Superior temporal gyrus (tissue), 1 donor: ENCODE data around the gene APRT.
"Not testable (repeated sequence)": the region's sequence is repeated elsewhere in the genome, so short reads cannot be mapped to it uniquely, and the experiment has no call there.

Experiments used
- DNase-seq: peaks from one replicate; pipeline ENCODE4 v3.0.0-alpha.2; 2016; ENCODE audit errors: extremely low spot score

The APRT gene

GRCh38 chr16:88842308-88842756, 30.6 kb upstream of the APRT start:
- no peak for DNase-seq

GRCh38 chr16:88841521-88842307, 30.0 kb upstream of the APRT start:
- no peak for DNase-seq

GRCh38 chr16:88840600-88841215, 29.0 kb upstream of the APRT start:
- no peak for DNase-seq

DNA sequence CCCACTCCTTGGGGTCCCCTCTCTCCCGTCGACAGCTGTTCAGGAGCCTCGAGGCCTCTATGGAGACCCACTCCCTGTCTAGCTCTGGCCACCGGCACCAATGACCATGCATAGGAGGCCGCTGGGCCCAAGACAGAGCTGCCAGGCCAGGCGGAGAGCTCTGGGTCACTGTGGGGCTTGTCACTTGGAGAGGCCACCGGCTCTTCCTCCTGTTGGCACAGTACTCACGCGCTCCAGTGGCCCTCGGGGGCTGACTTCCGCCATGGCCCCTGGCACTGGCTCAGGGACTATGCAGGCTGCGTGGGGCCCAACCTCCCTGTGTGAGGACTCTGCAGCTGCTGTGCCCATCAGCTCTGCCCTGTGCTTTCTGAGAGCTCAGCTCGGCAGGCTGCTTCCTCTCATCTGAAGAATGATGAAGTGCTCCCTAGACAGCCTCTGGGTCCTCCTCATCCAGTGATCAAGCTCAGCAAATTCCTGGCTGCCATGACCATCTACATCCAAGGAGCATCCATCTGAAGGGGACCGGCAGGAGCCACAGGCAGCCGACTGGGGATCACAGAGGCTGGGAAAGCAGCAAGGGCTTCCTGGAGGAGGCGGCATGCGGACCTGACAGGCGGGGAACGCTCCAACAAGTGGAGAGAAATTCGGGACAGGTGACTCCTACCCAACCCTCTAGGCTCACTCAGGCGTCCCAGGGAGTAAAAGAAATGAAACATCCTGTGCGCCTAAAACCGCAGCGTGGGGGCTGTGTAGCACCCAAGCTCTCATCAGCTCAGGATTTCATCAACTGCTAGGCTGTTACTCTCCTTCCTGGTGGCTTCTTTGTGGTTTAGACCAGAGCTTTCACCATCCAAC, 28.2 kb upstream of the APRT start:
- no peak for DNase-seq

DNA sequence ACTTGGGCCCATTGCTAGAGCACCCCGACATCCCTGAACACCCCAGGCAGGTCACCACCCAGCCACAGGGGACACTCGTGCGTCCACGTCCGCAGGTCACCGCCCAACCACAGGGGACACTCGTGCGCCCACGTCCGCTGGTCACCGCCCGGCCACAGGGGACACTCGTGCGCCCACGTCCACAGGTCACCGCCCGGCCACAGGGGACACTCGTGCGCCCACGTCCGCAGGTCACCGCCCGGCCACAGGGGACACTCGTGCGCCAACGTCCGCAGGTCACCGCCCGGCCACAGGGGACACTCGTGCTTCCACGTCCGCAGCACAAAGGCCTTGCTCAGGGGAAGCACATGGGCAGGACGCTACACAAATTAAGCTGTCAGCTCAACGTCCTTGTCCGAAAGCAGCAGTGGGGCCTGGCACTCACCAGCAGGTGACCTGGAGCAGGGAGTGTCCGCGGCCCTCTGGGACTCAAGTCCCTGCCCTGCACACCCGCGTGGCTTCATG, 27.4 kb upstream of the APRT start:
- DNase-seq: no peak

DNA sequence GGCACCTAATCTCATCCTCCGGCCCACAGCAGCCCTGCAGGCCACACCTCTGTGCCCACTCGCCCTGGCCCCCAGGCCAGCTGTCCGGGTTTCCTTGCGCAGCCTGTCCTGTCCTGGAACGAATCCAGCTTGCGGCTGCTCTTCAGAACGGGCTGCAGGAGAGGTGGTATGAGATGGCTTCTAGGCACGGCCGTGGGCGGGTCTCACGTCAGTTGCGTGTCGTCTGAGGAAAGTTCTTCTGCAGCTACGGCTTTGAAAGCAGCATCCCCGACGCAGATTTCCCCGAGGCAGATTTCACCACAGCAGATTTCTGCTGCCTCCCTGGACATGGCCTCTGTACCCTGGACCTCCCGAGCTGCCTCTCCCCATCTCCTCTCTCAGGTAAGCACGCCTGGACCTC, 26.8 kb upstream of the APRT start:
- no peak for DNase-seq

- no peak for DNase-seq
Observed at GRCh38 chr16:88837806-88838205, 26.1 kb upstream of the APRT start.

- DNase-seq: no peak
Observed at GRCh38 chr16:88836791-88837190, 25.1 kb upstream of the APRT start.

- no peak for DNase-seq
Observed at GRCh38 chr16:88835818-88836217, 24.1 kb upstream of the APRT start.

- DNase-seq: no peak
Observed at GRCh38 chr16:88835383-88835782, 23.7 kb upstream of the APRT start.

- DNase-seq: no peak
Observed at GRCh38 chr16:88834670-88835069, 22.9 kb upstream of the APRT start.

GRCh38 chr16:88833086-88833485, 21.4 kb upstream of the APRT start:
- DNase-seq: no peak

DNA sequence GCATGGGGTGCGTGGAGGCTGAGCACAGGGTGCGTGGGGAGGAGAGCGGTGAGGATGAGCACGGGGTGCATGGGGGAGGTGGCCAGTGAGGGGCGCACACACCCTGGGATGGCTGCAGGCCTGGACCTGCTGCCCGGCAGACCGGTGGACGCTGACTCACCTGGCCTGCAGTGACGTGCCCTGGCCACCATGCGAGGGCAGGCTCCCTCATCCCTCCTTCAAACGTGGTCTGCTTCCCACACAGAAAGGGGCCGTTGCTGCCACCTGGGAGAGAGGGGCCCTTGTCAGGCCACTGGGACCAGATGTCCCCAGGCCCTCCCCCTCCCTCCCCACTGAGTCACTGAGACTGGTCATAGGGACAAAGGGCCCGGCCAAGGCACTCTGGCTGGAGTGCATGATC, 20.1 kb upstream of the APRT start:
- DNase-seq: no peak

- no peak for DNase-seq
Observed at GRCh38 chr16:88830783-88831182, 19.1 kb upstream of the APRT start.

DNA sequence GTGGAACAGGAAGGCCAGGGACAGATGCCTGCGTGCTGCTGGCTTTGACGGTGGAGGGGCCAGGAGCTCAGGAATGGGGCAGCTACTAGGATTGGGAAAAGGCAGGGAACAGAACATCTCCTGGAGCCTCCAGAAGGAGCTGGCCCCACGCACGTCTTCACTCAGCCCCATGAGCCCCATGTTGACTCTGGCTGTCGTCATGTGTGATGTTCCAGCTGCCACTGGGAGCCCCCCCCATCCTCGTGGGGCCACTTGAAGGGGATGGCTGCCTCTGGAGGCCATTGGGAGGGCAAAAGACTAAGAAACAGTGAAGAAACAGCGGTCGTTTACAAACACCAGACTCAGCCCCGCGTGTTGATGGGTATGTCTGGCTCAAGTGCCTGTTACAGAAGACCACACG, 18.5 kb upstream of the APRT start:
- DNase-seq: no peak

DNA sequence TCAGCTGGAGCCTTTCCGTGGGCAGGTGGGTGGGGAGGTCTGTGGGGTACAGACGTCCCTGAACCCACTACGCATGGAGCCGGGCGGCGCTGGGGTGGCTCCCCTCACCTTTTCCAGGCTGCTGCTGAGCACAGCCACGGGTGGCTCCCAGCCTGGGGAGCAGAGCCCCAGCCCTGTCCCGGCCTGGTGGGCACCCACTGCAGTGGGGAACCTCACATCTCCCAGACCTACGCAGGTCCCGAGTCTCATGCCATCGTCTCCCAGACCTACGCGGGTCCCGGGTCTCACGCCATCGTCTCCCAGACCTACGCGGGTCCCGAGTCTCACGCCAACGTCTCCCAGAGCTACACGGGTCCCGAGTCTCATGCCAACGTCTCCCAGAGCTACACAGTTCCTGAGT, 17.0 kb upstream of the APRT start:
- DNase-seq: no peak

- DNase-seq: no peak
Observed at GRCh38 chr16:88827727-88828126, 16.0 kb upstream of the APRT start.

GRCh38 chr16:88826070-88826840, 14.5 kb upstream of the APRT start:
- no peak for DNase-seq

GRCh38 chr16:88825146-88825545, 13.4 kb upstream of the APRT start:
- DNase-seq: no peak

DNA sequence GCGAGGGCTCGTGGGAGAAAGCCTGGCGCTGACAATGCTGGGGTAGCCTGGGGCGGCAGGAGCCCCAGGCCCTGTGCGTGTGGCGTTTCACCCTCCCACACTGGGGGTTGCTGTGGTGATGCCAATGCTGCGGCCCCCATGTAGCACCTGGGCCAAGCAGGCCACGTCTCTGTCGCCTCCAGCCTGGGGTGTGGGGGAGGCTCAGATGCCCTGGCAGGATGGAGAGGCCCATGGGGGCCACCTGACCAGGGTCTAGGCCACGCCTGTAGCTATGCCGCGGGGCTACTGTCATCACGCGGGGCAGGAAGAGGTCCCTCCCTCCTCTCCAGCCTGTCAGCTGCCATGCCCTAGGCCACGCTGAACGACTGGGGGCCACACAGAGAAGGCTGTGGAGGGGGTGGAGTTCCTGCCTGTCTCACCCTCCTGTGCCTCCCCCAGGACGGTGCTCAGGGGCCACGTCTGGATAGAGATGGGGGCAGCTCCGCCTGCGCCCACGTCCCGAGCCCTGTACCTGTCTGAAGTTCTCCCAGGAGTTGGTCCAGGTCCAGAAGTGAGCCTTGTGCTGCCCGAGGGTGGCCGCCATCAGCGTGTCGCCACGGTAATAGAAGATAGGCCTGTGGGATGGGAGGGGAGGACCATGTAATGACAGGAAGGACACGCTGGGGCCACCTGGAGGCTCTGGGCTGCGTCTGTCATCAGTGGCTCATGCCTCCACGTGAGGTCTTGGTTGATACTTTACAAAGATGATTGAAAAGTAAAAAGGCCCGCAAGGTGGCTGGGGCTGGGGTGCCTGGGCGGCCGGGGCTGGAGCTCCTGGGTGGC, 12.7 kb upstream of the APRT start:
- no peak for DNase-seq

- not testable (repeated sequence) for DNase-seq
Observed at GRCh38 chr16:88823646-88824045, 11.9 kb upstream of the APRT start.
